Fibroblast of lung (primary cell): ENCODE measurements around the gene CTNND1. TPM values are rescaled to one million over a fixed set of nuclear protein-coding genes. Genes with fewer than 3 reads are reported as not detected.

Source experiments
- DNase-seq, 2 donors: peaks; one replicate each; pipeline versions ENCODE4 v3.0.0 to v3.0.0-alpha.2; 2010; ENCODE audit warnings: low read depth in 2 of 2
- H2AFZ ChIP-seq: 2 replicates; pipeline ENCODE4 v1.5.1; 2012; ENCODE audit warnings: low read length, control low read depth, inconsistent platforms
- H3K27ac ChIP-seq: 2 replicates; pipeline ENCODE4 v1.5.1; 2011; ENCODE audit warnings: low read length, control low read depth; ENCODE audit not compliant: insufficient read depth
- H3K27me3 ChIP-seq: 2 replicates; pipeline ENCODE4 v1.5.1; 2011; ENCODE audit warnings: mild to moderate bottlenecking, low read length; ENCODE audit not compliant: control insufficient read depth, insufficient read depth
- H3K36me3 ChIP-seq: 2 replicates; pipeline ENCODE4 v1.5.1; 2011; ENCODE audit warnings: low read length; ENCODE audit not compliant: control insufficient read depth, insufficient read depth
- H3K4me1 ChIP-seq: 2 replicates; pipeline ENCODE4 v1.5.1; 2011; ENCODE audit warnings: low read length; ENCODE audit not compliant: control insufficient read depth, insufficient read depth; ENCODE audit errors: extremely low read depth
- H3K4me2 ChIP-seq: 2 replicates; pipeline ENCODE4 v1.5.1; 2011; ENCODE audit warnings: low read length, control low read depth; ENCODE audit not compliant: insufficient read depth; ENCODE audit errors: extremely low read depth
- H3K4me3 ChIP-seq, 4 experiments: fragments of 200-600 bp in 1 of 4; sonication (generic) in 1 of 4; replicated peaks in 1 of 4; 2 replicates each; pipeline ENCODE4 v1.5.1; 2011 to 2016; ENCODE audit warnings: low read length in 4 of 4, low read depth in 3 of 4, mild to moderate bottlenecking in 3 of 4, control low read depth in 2 of 4, inconsistent platforms in 1 of 4, mixed read lengths in 1 of 4; ENCODE audit not compliant: insufficient read depth in 1 of 4; ENCODE audit errors: control extremely low read depth in 1 of 4
- H3K79me2 ChIP-seq: 2 replicates; pipeline ENCODE4 v1.5.1; 2012; ENCODE audit warnings: mild to moderate bottlenecking, low read length, inconsistent platforms; ENCODE audit not compliant: control insufficient read depth, insufficient read depth
- H3K9ac ChIP-seq: 2 replicates; pipeline ENCODE4 v1.5.1; 2011; ENCODE audit warnings: mild to moderate bottlenecking, low read length, control low read depth; ENCODE audit not compliant: insufficient read depth
- H3K9me3 ChIP-seq: 2 replicates; pipeline ENCODE4 v1.5.1; 2012; ENCODE audit warnings: low read depth, low read length; ENCODE audit not compliant: control insufficient read depth, insufficient read depth
- H4K20me1 ChIP-seq: 2 replicates; pipeline ENCODE4 v1.5.1; 2011; ENCODE audit warnings: low read length; ENCODE audit not compliant: control insufficient read depth, insufficient read depth; ENCODE audit errors: extremely low read depth
- CTCF ChIP-seq, 2 donors: IDR thresholded peaks in 1 of 2; conservative IDR thresholded peaks in 1 of 2; 1 replicate in 1 of 2; 2 replicates in 1 of 2; pipeline ENCODE4 v1.5.1; 2011 to 2012; ENCODE audit warnings: low read length in 2 of 2, control low read depth in 1 of 2, inconsistent platforms in 1 of 2, low read depth in 1 of 2, mild to moderate bottlenecking in 1 of 2
- EZH2 ChIP-seq: IDR thresholded peaks from 2 replicates; pipeline ENCODE4 v1.5.1; 2012; ENCODE audit warnings: low read length, control low read depth, mild to moderate bottlenecking; ENCODE audit errors: missing control alignments
- polyA plus RNA-seq, 2 donors: library from polyadenylated mRNA; depleted of rRNA in 1 of 2; stranded (reverse) in 1 of 2; unstranded in 1 of 2; fragments of >200 nt; gene quantifications; 2 replicates each; pipeline ENCODE4 v1.2.1, GENCODE V29; 2011 to 2012; ENCODE audit warnings: missing spikeins in 1 of 2
- total RNA-seq: library from RNA; depleted of rRNA; stranded (reverse); fragments of >200 nt; gene quantifications from 2 replicates; pipeline ENCODE4 v1.2.1, GENCODE V29; 2014

The CTNND1 gene
- total and polyA plus RNA-seq, 2 donors (not counting 1 experiment from before 2014, with no cell fraction given): 103 to 190 TPM

GRCh38 chr11:57735619-57736298, 25.8 kb upstream of the CTNND1 start:
- DNase-seq: no peak
- H2AFZ ChIP-seq: no peak overlapping the region
- H4K20me1 ChIP-seq: no peaks in the 10 kb centered on the region
- H3K4me3 ChIP-seq: no peak overlapping the region
- peaks cover 9% of the 10 kb centered on the region for H3K79me2 ChIP-seq
- H3K4me1 ChIP-seq: no peaks in the 10 kb centered on the region
- no peak overlapping the region for H3K4me2 ChIP-seq
- H3K9me3 ChIP-seq: no peaks in the 10 kb centered on the region
- no peak overlapping the region for H3K27ac ChIP-seq
- peaks cover 6% of the 10 kb centered on the region for H3K36me3 ChIP-seq
- no peaks in the 10 kb centered on the region for H3K27me3 ChIP-seq
- TF ChIP-seq EZH2 (no peak), CTCF (conservative IDR thresholded peaks at IDR 0.05 in 1 of 2, IDR thresholded peaks at IDR 0.05 in 1 of 2; ENCODE audit: low read depth in 1 of 2, low read length in 2 of 2) (no peak)
- no peak overlapping the region for H3K9ac ChIP-seq

- no peaks in the 10 kb centered on the region for H3K27me3 ChIP-seq
- H4K20me1 ChIP-seq: no peaks in the 10 kb centered on the region
- TF ChIP-seq CTCF (conservative IDR thresholded peaks at IDR 0.05 in 1 of 2, IDR thresholded peaks at IDR 0.05 in 1 of 2; ENCODE audit: low read depth in 1 of 2, low read length in 2 of 2): no peak
- TF ChIP-seq EZH2: no peak
- H2AFZ ChIP-seq: peak within 1 kb of the TSS; percentile 79
- peak within 1 kb of the TSS; percentile 85 for H3K27ac ChIP-seq
- no peaks in the 10 kb centered on the region for H3K9me3 ChIP-seq
- peaks cover 3% of the 10 kb centered on the region for H3K4me1 ChIP-seq
- H3K36me3 ChIP-seq: peaks cover 15% of the 10 kb centered on the region
- H3K4me3 ChIP-seq: peak within 1 kb of the TSS; percentile 74 to 98 (median 90)
- H3K9ac ChIP-seq: peak within 1 kb of the TSS; percentile 97
- peak within 1 kb of the TSS; percentile 92 for H3K4me2 ChIP-seq
- peaks cover 15% of the 10 kb centered on the region for H3K79me2 ChIP-seq
- DNase-seq: peak; percentile 97 to 99
Observed at GRCh38 chr11:57741132-57742086, 20.2 kb upstream of the CTNND1 start, which contains the start of gene SELENOH. SELENOH (plus strand) TSS chr11:57741491; CDS start chr11:57741596, 105 bp downstream.

- Histone ChIP-seq H3K4me1 (peaks cover 3% of the 10 kb centered on the region), H3K27ac (peak overlapping the region; percentile 85), H4K20me1 (no peaks in the 10 kb centered on the region), H2AFZ (no peak overlapping the region), H3K9ac (peak overlapping the region; percentile 97), H3K27me3 (no peaks in the 10 kb centered on the region), H3K9me3 (no peaks in the 10 kb centered on the region), H3K4me2 (peak overlapping the region; percentile 90), H3K79me2 (peaks cover 15% of the 10 kb centered on the region), H3K36me3 (peaks cover 15% of the 10 kb centered on the region), H3K4me3 (peak overlapping the region; percentile 74 to 98 (median 90))
- DNase-seq: no peak
- no peak for TF ChIP-seq EZH2
- no peak for TF ChIP-seq CTCF (conservative IDR thresholded peaks at IDR 0.05 in 1 of 2, IDR thresholded peaks at IDR 0.05 in 1 of 2; ENCODE audit: low read depth in 1 of 2, low read length in 2 of 2)
Observed at GRCh38 chr11:57742087-57742452, 19.5 kb upstream of the CTNND1 start.
